IPS-NIHi7 (cell line): ENCODE data around the gene HGD.
"Not testable (repeated sequence)": the region's sequence is repeated elsewhere in the genome, so short reads cannot be mapped to it uniquely, and the experiment has no call there.

Experiments used
- DNase-seq: peaks from one replicate; pipeline ENCODE4 v3.0.0; 2012; ENCODE audit warnings: mixed read lengths; ENCODE audit errors: extremely low spot score

HGD gene

DNA sequence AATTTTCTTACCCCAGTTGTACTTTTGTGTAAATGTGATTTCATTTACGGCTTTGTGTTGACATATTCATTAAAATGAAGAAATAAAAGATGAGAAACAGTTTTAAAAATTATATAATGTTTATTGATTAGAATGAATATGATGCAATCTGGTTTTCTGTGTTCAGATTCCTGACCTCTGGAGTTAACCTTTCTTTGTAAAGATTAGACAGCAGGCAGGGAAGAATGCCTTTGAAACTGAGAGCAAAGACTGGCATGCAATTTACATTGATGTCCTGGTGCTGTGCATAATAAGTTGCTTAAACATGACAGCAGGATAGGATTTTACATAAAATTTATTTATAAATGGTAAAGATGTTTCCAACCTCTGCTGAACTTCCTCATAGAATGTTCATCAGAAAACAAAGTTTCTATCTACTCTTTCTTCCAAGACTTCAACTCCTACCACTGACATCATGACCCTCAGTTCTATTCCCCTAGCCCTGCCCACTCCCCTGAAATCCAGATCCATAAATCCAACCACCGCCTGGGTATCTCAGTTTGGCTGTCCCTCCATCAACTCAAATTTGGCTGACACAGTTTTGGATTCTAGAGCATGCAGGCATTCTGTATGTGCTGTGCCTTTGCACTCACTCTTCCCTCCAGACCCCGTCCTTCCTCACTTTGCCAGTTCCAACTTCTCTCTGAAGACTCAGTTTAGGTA is 1.7 kb downstream of the HGD start:
- DNase-seq: no peak

DNA sequence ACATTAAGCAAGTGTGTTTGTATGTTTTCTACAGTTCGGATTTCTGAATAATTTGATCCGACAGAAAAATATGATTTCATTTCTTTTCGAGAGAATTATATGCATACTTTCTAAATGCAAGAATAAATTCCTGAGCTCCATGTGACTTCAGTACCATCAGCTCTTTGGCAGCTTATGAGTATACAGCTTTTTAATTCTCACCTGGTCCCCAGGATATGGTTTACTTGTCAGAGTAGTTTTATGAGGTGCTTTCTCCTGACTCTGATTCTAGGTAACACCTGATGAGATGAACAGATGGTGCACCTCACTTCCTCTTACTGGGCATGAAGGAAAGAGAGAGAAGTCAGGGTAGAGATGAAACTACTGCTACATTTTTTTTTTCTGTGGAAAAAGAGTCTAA is 3.1 kb downstream of the HGD start:
- no peak for DNase-seq

DNA sequence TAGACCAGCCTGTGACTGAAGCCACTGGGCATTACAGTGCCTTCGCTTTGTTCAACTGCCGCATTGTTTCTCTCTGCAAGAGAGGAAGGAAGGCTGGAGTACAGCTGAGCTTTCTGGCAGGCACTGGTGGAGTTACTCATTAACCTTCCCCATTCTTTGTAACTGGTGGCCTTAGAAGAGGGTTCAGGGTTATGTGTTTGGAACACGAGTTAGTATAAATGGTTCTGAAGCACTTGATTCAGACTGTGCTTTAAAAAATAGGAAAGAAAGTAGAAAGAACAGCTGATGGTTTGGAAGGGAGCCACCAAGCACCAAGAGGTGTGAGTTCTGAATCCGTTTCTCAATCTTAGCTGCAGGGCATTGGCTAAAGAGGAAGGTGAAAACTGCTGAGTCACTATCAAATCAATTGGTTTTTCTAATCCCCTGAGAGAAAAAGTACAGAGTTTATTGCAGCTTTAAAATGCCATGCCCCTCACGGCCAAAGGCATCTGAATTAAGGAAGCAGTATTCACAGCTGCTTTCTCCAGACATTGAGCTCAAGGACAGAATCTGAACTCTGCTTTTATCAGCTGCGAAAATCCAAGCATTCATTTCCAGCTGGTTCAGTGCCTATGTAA is 3.6 kb downstream of the HGD start:
- no peak for DNase-seq

DNA sequence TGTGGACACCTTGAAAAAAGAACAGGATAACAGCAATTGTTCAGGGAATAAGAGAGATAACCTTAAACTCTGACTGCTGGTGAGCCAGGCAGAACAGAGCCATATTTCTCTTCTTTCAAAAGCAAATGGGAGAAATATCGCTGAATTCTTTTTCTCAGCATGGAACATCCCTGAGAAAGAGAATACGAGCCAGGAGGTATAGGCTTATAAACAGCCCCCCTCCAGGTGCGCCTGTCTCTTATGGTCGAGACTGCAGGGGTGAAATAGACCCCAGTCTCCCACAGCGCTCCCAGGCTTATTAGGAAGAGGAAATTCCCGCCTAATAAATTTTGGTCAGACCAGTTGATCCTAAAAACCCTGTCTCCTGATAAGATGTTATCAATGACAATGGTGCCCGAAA is 4.8 kb downstream of the HGD start:
- DNase-seq: not testable (repeated sequence)

DNA sequence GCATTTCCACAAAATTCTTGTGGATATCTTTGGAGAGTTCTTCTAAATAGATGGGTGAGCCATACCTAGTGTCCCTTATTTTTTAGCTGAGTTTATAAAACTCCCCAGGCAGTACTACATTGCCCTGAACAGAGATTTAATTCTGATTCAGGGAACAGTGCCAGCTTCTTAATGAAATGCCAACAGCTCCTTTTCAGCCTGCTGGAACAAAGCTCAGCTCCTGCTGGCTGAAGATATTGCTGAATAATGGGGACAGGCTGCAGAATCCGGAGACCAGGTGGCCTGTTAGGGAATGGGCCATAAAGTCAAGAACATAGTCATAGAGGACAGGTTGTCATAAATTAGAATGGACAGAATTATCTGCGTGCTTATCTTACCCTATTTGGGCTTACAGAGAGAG is 8.9 kb downstream of the HGD start:
- no peak for DNase-seq

DNA sequence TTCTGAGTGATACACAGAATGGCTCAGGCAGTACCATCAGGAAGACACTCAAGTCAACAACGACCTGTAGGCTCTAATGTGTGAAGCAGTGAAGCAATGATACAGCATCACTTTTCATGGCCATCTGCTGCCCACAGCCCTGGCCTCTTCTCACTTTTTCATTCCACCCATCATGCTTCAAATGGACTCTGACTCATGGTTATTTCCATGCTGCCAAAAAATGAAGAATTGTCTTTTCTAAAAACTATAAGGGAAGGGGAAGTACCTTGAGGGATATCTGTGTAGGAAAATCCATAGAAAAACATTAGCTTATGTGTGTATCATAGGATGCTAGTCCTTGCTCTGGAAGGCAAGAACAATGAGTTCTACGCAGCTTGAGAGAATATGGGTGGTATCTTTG is 11.5 kb downstream of the HGD start:
- no peak for DNase-seq

DNA sequence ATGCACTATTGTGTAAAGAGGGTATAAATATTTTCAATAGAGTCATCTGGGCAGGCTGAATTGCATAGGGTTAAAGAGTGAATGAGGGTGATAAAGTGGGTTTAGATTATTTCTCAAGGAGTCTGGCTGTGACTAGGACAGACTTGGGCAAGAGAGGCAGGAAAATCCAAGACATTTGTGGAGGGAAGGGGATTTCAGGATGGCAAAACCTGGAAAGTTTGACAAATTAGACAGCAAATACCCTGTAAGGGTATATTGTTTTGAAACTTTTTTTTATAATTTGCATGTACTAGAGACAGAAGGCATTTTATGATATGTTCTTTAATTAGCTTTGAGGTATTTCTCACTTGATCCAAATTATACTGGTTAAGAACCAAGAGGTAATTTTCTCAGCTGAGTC is 17.1 kb downstream of the HGD start:
- DNase-seq: no peak

DNA sequence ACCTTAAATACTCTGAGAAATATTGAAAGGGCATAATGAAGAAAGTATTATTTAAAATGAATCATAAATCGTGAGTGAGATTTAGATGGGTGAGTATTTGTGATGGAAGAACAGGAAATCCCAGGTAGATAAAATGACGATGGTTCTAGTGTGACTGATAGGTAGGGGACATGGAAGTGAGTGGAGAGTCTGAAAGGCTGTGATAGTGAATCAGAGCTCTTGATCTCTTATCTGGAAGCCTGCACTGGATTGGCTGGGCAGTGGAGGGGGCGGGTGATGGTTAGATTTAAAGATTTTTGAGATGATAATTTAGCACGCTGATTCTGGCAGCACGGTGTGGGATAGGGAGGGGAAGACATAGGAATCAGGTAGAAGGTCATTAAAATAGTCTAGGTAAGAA is 20.1 kb downstream of the HGD start:
- no peak for DNase-seq

DNA sequence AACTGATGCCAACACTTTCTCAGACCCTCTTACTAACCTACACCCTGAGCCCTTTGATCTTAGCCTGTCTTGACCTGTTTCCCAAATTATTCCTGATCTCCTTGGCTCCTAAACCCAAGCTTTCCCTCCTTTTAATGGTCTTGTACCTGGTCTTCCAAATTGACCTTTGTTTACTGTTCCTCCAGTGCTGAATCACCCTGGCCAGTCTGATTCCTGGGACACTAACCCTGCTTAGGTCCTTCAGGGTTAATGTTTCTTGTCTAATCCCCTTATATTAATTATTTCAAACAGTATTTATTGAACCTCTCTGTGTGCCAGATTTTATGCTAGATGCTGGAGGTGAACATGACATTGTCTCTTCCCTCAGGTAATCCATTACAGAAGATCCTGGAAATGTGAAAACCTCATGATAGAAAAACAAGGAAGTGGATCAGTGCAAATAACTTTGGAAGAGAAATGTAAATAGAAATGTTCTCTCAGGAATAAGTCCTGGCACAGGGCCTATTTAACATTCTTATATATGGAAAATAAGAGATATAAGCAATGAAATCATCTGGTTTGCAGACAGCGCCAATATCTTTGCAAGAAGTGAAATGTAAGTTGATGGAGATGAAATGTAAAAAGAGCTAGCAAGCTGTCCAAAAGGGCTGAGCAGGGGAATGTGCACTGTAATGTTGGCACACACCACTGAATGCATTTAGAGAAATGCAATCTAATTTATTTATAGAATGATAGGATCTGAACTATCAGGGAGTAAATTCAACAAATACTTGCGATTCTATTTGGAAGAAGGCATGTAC is 20.7 kb downstream of the HGD start:
- DNase-seq: no peak

DNA sequence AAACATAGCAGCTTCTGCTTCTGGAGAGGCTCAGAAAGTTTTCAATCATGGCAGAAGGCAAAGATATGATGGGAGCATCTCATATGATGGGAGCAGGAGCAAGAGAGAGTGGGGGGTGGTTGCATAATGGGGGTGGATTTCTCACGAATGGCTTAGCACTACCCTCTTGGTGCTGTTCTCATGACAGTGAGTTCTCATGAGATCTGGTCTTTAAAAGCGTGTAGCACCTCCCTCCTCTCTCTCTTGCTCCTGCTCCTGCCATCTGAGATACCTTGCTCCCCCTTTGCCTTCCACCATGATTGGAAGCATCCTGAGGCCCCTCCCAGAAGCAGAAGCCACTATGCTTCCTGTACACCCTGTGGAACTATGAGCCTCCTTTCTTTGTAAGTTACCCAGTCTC is 22.2 kb downstream of the HGD start:
- no peak for DNase-seq

DNA sequence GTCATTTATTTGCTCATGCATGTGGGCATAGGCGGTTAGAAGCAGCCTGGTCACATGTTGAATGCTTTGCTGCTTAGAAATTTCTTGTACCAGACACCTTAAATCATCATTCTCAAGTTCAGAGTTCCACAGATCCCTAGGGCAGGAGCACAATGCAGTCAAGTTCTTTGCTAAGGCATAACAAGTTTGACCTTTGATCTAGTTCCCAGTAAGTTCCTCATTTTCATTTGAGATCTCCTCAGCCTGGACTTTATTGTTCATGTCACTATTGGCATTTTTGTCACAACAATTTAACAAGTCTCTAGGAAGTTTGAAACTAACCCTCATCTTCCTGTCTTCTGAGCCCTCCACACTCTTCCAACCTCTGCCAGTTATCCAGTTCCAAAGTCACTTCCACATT is 22.8 kb downstream of the HGD start:
- no peak for DNase-seq

DNA sequence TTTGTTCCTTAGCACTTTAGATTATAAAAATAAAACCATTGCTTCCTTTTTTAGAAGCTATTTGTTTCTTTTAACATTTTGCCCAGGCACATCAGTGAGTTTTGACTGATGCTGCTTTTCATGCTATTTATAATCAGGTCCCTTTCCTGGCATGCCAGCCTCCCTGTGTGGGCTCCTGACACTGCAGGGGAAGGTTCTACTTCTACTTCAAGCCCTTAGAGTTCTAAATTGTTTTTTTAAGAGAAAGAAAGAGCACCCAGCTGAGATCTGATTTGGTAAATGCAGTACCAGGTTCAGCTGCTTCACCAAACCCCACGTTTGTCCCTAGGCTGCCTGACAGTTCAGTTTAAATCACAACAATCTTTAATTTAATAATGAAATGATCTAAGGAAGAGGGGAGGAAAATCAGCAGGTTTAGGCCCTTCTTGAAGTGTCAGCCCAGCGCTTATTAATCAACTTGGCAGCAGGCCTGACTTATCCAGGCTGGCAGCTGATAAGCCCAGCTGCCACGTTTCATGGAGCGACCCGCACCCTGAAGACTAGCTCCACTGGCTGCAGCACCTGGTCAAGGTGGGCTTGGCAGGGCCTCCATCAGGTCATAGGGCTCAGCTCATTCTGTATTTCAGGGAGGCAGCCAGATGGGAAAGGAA is 29.0 kb downstream of the HGD start:
- no peak for DNase-seq

DNA sequence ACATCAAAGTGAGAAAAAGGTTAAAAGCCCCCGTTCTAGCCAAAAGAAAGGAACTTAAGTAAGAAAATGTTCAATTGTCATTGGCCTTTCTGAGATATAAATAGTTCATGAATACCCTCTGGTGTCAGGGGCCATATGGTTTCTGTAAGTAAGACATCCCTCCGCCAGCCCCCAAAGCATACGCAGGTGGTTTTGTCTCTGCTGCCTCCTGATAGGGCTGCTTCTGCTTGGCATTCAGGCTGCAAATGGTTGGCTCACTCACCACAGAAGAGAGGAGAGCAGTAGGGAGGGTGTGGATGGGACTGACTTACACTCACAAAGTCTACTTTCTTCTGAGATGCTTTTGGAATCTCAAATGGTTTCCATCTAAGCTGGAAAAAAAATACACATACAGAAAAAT is 29.8 kb downstream of the HGD start:
- no peak for DNase-seq

DNA sequence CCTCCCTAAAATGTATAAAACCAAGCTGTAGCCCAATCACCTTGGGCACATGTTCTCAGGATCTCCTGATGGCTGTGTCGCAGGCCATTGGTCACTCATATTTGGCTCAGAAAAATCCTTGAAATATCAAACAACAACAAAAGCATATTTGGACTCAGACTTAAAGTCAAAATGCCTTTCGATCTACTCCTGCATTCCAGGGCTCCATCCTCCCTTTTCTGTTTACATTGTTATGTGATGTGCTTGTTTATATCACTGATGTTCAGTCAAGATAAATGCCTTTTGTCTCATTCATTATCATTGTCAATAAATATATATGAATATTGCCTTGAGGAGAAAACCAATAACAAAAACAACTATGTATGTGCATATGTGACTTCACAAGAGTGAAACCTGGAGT is 31.7 kb downstream of the HGD start:
- DNase-seq: no peak

DNA sequence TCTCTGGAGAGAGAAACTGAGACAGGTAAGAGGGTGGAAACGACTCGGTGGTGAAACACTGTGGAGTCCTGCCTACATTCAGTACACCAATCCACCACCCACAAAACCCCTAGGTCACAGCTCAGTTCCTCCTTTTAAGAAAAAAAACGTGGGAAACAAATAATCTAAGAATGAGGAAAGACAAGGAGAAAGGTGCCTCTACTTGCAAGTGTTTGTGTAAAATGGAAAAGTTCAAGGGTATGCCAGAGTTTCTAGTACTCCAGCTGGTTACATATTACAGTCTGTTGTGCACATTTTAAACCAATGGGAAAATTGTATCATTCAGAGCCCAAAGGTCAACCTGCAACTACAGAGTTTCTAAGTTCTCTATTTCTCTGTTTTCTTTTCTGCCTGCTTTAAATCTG is 32.2 kb downstream of the HGD start:
- DNase-seq: no peak

DNA sequence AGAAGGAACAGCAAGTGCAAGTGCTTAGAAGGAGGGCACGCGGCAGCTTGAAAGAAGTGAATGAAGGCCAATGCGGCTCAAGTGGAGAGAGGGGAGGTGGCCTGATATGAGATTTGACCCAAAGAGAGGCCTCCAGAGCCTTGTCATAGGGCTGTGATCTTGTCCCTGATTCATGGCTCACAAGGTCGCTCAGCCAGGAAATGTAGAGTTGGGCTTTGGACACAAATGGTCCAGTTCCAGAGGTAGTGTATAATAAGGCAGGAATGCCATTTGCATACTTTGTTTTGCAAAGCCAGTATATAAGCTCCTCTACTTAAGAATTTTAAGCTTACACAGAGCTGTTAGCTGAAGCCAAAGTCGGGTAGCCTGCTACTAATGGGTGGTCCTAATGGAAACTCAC is 33.7 kb downstream of the HGD start:
- no peak for DNase-seq

DNA sequence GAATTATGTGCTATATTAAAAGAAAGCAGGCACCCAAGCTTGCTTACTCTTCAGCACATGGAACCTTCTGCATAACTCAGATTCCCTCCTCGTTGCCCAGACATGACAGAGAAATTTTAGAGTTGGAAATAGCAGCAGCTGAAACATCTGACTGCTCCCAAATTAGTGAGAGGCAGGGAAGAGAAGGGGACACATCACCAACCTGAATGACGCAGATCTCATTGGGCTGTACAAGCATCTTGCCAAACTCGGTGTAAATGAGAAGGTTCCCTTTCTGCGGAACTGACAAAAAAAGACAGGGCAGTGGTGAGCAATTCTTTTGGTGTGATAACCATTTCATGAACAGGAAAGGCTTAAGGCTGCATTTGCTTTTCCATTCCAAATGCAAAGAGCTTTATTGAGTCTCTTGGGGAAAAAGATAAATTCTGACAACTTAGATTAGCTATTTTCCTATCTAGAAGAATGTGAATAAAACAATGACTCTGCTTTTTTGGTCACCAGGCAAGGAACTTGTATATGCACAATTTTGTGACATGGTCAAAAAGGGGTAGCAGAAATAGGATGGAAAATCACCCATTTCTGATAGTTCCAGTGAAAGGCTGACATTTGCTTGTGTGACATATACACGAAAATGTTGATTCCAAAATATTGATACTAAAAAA is 35.1 kb downstream of the HGD start:
- DNase-seq: no peak

DNA sequence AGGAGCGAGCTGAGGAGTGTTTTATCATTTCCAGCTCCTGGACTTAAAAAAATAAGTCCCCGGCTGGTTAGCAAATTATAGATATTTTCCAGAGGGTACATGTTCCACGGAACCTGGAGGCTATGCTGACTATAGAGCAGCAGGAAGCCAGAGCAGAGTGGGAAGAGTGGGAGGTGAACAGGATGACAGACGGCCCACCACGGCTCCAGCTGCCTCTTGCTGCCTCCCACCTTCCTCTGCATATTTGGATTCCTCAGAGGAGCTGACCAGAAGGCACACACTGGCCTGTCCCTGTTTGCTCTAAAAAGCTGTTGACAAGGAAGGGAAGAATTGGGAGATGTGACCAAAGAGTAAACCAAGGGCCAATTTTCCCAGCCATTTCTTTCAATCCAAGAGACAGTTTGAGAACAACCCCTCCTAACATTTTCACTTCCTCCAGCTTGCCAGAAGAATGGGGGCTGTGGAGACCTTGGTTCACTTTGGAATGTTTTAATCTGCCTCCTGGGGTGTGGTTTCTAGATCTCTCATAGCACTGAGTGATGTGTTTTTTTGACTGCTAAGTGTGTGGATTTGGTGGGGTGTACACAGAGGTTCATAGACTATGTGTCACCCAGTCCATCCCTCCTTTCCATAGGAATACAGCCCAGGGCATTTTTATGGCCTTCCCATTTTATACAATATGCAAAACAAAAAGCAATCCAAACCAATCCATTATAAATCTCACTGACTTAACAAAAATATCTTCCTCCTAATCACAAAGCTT is 36.8 kb downstream of the HGD start:
- DNase-seq: no peak

DNA sequence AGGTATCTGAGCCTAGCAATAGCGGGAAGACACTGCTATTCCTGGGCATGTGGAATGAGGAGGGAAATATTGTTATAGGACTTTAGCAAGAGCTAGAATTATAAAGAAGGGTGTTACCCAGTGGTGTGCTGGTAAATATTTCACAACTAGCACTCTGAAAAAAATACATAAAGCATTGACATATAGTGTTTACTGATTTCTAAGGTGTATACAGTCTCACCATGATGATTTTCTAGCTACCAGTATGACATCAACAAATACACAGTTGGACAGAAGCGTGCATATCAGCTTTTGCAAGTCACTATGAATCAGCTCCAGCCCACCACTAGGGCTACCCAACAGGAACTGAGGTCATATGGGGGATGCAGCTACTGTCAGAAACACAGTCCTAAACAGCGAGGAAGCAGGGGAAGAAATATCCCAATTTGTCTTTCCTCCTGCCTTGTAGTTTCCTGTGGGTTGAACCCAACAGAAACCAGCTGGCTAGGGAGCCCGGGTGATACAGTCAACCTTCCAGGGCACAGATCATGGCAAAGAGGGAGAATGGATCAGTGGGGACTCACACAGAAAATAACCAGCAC is 39.6 kb downstream of the HGD start:
- no peak for DNase-seq

DNA sequence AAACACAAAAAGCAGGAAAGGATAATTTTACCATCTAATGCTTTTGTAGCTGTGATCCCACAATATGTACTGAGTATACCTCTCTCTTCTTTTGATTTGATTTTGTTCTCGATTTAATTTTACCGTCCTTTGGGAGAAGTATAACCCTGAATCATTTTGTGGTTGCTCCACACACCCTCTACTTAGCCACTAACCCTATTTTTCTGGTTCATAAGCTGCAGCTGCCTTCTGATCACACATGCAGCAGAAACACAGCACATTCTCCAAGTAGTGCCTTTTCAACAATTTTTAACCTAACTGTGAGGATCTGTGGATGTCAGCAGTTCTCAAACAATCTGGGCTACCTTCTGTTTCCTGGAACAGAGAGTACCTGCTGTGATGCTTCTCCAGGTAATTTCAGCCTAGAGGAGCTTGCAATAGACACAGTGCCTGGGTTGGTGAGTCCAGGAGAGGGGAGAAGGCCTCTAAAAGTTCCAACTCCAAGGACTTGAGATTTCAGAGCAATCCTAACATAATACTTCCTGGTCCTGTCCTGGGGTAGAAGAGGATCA is 40.3 kb downstream of the HGD start:
- no peak for DNase-seq

DNA sequence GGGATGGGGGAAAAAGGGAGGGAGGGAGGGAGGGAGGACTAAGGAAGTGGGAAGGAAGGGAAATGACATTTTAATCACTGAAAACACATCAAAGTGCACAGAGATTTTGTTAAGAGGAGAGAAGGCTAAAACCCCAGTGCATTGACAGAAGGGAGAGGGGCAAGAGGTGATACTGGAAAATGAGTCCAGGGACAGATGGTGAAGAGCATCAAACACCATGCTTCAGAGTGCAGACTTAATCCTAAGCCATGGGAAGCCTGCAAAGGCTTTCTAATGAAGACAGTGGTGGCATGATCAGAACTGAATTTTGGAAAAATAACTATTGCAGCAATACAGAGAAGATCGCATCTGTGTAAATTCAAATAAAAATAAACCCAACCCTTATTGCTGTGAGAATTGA is 41.8 kb downstream of the HGD start:
- no peak for DNase-seq
